ENCODE results near the gene FHOD3. TPM values are rescaled to one million over a fixed set of nuclear protein-coding genes. Genes with fewer than 3 reads are reported as not detected.

FHOD3 gene
- total RNA-seq, 1 donor from 2014 or later: 8.9 TPM

DNA sequence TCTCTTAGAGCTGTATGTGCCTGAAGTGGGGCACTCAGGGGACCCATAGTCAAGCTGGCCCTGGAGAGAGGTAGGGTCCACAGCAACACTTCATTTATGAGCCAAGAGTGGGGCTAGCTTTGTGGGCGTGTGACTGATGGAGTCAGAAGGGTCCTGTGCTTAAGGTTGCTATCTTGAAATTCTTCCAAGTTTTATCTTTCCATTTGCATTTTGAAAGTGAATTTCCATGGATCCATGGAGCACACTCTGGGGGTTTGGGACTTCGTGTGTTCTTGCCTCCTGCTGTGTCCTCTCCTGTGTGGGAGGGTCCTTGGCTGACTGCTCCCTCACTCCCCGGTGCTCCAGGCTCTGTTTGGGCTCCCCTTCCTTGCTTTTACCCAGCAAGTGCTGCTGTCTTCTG is 50.8 kb downstream of the FHOD3 start:
- peaks cover 7% of the 10 kb centered on the region for H3K27me3 Mint-ChIP-seq (ENCODE audit: low read depth)
- no peak overlapping the region for H3K27ac Mint-ChIP-seq (ENCODE audit: unreplicated experiment)
- no peaks in the 10 kb centered on the region for H3K9me3 Mint-ChIP-seq (ENCODE audit: low read depth)
- H3K4me3 Mint-ChIP-seq (ENCODE audit: unreplicated experiment): no peak overlapping the region
- no peak for DNase-seq (ENCODE audit: low spot score)
- TF ChIP-seq CTCF (IDR thresholded peaks at IDR 0.05): no peak
- H3K4me1 Mint-ChIP-seq (ENCODE audit: low read depth): peaks cover 42% of the 10 kb centered on the region
- no peaks in the 10 kb centered on the region for H3K36me3 Mint-ChIP-seq (ENCODE audit: low read depth)

- Mint-ChIP-seq H3K9me3 (ENCODE audit: low read depth) (no peaks in the 10 kb centered on the region), H3K27me3 (ENCODE audit: low read depth) (peaks cover 3% of the 10 kb centered on the region), H3K4me1 (ENCODE audit: low read depth) (peaks cover 42% of the 10 kb centered on the region), H3K36me3 (ENCODE audit: low read depth) (no peaks in the 10 kb centered on the region), H3K27ac (ENCODE audit: unreplicated experiment) (peak overlapping the region; percentile 88), H3K4me3 (ENCODE audit: unreplicated experiment) (peak overlapping the region; percentile 3)
- no peak for TF ChIP-seq CTCF (IDR thresholded peaks at IDR 0.05)
- DNase-seq (ENCODE audit: low spot score): no peak
Observed at GRCh38 chr18:36348971-36349417, 51.5 kb downstream of the FHOD3 start.

DNA sequence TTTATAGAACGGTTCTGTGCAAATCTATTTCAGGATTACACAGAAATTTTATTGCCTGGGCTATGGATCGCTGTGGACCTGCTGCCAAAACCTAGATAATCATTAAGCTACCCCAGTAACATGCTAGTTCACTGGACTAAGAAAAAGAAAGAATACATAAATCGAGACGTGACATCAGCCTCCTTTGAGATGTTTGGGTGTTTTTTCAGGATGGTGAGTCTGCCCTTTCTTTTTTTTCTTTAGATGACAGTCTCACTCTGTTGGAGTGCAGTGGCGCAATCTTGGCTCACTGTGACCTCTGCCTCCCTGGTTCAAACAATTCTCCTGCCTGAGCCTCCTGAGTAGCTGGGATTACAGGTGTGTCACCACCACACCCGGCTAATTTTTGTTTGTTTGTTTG is 52.0 kb downstream of the FHOD3 start:
- Mint-ChIP-seq H3K27me3 (ENCODE audit: low read depth) (peaks cover 3% of the 10 kb centered on the region), H3K36me3 (ENCODE audit: low read depth) (no peaks in the 10 kb centered on the region), H3K4me1 (ENCODE audit: low read depth) (peaks cover 42% of the 10 kb centered on the region), H3K4me3 (ENCODE audit: unreplicated experiment) (no peak overlapping the region), H3K27ac (ENCODE audit: unreplicated experiment) (peak overlapping the region; percentile 88), H3K9me3 (ENCODE audit: low read depth) (no peaks in the 10 kb centered on the region)
- no peak for DNase-seq (ENCODE audit: low spot score)
- no peak for TF ChIP-seq CTCF (IDR thresholded peaks at IDR 0.05)

GRCh38 chr18:36350251-36350651 is 52.7 kb downstream of the FHOD3 start:
- peaks cover 1% of the 10 kb centered on the region for H3K9me3 Mint-ChIP-seq (ENCODE audit: low read depth)
- H3K4me3 Mint-ChIP-seq (ENCODE audit: unreplicated experiment): peak overlapping the region; percentile 28
- H3K27me3 Mint-ChIP-seq (ENCODE audit: low read depth): peaks cover 3% of the 10 kb centered on the region
- no peak for TF ChIP-seq CTCF (IDR thresholded peaks at IDR 0.05)
- H3K4me1 Mint-ChIP-seq (ENCODE audit: low read depth): peaks cover 42% of the 10 kb centered on the region
- no peak for DNase-seq (ENCODE audit: low spot score)
- H3K27ac Mint-ChIP-seq (ENCODE audit: unreplicated experiment): peak overlapping the region; percentile 88
- H3K36me3 Mint-ChIP-seq (ENCODE audit: low read depth): peaks cover under 1% of the 10 kb centered on the region

DNA sequence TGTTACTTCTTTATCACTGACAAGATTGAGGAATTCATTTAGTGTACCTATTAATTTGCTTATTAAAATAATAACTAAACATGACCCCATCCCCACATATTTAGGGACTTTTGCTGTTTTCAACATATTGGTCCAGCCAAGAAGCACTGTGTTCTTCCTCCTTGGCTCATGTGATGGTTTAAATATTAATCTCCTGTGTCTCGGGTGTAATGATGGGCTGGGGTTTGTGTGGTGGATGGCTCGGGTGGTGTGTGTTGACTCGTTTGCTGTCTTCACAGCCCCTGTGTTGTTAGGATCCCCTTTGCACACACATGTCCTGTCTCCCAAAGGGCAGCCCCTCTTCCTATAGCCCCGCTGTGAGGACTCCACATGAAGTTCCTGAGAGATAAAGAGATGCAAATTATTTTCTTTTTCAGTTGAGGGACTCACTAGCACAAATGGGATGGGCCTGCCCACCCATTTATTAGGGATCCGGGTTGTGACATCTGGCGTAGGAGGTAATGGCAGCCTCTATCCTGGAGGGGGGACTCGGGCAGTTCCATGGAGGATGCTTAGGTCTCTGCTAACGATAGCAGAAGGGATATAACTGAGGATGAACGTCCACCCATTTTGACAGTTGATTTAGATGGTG is 53.4 kb downstream of the FHOD3 start:
- no peak for DNase-seq (ENCODE audit: low spot score)
- Mint-ChIP-seq H3K27ac (ENCODE audit: unreplicated experiment) (peak overlapping the region; percentile 88), H3K36me3 (ENCODE audit: low read depth) (peaks cover 2% of the 10 kb centered on the region), H3K4me1 (ENCODE audit: low read depth) (peaks cover 42% of the 10 kb centered on the region), H3K4me3 (ENCODE audit: unreplicated experiment) (no peak overlapping the region), H3K27me3 (ENCODE audit: low read depth) (peaks cover 3% of the 10 kb centered on the region), H3K9me3 (ENCODE audit: low read depth) (peaks cover 3% of the 10 kb centered on the region)
- TF ChIP-seq CTCF (IDR thresholded peaks at IDR 0.05): no peak

Measured in chondrocyte (in vitro differentiated cells).